HG03457 (cell line): ENCODE results near the gene SERPINA3.
"Not testable (repeated sequence)": the region's sequence is repeated elsewhere in the genome, so short reads cannot be mapped to it uniquely, and the experiment has no call there.

Source experiments
- ATAC-seq: cut with Tn5 transposase; IDR thresholded peaks from one replicate; pipeline ENCODE4 v1.9.1; 2021; ENCODE audit warnings: moderate number of reproducible peaks; ENCODE audit not compliant: unreplicated experiment

The SERPINA3 gene

GRCh38 chr14:94631050-94631449, 18.9 kb downstream of the SERPINA3 start:
- ATAC-seq, result no peak

GRCh38 chr14:94631536-94632304, 19.5 kb downstream of the SERPINA3 start:
- ATAC-seq, result no peak

- no peak for ATAC-seq
Measured at GRCh38 chr14:94632305-94632590, 20.1 kb downstream of the SERPINA3 start.

DNA sequence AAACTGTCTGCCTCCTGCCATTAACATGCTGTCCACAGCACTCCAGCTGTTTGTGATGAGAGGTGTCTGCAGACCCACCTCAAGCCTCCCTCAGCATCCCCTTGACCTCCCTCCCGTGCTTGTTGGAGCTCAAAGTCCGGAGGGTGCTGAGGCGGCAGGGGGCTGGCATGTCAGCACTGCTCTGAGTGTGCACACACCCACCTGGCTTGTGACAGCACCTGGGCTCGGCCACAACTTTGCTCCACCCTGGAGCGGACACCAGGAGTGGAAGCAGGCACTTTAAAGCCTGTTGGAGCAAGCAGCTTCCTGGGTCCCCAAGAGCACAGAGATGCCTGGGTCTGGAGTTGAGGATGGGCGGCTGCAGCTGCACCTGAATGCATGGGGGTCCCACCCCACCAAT, 20.9 kb downstream of the SERPINA3 start:
- no peak for ATAC-seq

DNA sequence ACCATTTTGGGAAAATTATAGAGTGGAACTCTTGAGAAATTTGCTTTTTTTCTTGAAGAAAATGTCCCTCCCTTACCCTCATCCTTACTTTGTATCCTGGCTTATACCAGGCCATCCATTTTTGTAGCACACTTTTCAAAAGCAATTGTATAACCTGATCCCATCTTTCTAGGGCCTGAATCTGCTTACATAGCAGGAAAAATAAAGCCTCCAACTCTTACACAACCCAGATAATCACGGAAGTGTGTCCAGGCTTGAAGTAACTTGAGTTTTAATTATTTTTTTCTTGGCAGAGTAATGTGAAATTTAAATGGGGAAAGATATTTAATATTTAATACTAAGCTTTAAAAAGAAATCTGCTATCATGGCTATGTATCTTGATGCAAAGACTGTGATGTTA, 23.0 kb downstream of the SERPINA3 start:
- no peak for ATAC-seq

GRCh38 chr14:94636744-94637412, 24.7 kb downstream of the SERPINA3 start:
- no peak for ATAC-seq

DNA sequence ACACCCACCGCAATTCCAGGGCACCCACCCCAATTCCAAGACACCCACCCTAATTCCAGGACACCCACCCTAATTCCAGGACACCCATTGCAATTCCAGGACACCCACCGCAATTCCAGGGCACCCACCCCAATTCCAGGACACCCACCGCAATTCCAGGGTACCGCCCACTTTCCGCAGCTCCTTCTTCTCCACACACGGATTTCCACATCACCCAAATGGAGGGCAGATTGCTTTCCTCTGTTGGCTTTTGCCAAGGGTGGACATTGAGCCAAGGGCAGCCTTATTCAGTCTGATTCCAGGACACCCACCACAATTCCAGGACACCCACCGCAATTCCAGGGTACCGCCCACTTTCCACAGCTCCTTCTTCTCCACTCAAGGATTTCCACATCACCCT, 25.6 kb downstream of the SERPINA3 start:
- ATAC-seq, result not testable (repeated sequence)

DNA sequence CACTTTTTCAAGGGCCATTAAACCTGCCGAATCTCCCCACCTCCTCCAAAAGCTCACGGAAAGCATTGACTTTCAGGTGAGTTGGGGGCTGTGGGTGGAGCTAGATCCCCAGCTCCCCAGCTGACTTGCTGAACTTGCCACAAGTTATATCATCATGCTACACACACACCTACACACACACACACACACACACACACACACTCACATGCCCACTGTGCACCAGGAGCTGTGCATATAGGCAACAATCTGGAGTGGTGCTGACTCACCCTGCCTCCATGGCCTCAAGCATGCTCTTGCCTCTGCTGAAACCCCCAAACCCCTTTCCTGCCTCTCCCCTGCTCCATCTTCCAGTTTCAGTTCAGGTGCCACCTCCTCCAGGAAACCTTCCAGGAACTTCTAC, 26.1 kb downstream of the SERPINA3 start:
- no peak for ATAC-seq

- no peak for ATAC-seq
Measured at GRCh38 chr14:94638961-94639817, 27.0 kb downstream of the SERPINA3 start.

- ATAC-seq, result no peak
Measured at GRCh38 chr14:94640721-94641631, 28.8 kb downstream of the SERPINA3 start.

GRCh38 chr14:94641632-94641955, 29.4 kb downstream of the SERPINA3 start:
- ATAC-seq, result no peak

- no peak for ATAC-seq
Measured at GRCh38 chr14:94643316-94644101, 31.3 kb downstream of the SERPINA3 start.

DNA sequence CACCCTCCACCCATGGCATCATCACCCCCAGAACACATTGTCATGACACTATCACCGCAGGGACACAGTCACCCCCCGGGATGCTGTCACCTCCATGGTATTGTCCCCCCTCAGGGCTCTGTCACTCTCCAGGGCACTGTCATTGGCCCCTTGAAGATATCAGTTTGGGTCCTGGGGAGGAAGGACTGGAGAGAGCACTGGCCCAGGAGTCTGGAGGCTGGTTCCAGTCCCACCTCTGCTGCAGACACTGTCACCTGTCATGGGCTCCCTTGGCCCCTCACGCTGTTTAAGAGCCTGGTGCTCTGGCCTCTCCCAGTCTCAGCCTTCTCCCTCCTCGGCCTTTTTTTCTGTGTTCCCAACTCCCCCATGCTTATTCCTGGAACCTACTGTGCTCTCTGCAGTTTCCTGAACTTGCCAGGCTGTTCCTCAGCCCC, 31.9 kb downstream of the SERPINA3 start:
- no peak for ATAC-seq

- no peak for ATAC-seq
Measured at GRCh38 chr14:94646066-94646465, 33.9 kb downstream of the SERPINA3 start.

DNA sequence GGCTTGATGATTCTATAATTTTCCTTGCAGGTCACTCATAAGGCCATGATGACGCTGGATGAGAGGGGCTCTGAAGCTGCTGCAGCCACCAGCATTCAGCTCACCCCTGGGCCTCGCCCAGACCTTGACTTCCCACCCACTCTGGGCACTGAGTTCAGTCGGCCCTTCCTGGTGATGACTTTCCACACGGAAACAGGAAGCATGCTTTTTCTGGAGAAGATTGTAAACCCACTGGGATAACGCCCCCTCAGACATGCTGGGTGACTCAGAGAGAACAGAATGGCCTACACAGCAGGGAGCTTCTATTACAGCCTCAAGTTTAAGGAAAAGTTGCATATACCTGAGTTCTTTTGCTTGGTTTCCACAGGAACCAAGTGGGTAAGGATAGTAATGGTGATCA, 34.3 kb downstream of the SERPINA3 start:
- ATAC-seq, result no peak

GRCh38 chr14:94648801-94649200, 36.6 kb downstream of the SERPINA3 start:
- no peak for ATAC-seq

- no peak for ATAC-seq
Measured at GRCh38 chr14:94649543-94650443, 37.6 kb downstream of the SERPINA3 start.

GRCh38 chr14:94650444-94650775, 38.2 kb downstream of the SERPINA3 start:
- ATAC-seq, result no peak
